Fibroblast of lung (primary cell): Measurements from ENCODE around the gene SMIM5. TPM values are rescaled to one million over a fixed set of nuclear protein-coding genes. Genes with fewer than 3 reads are reported as not detected.

Source experiments
- DNase-seq, 2 donors: peaks; one replicate each; pipeline versions ENCODE4 v3.0.0 to v3.0.0-alpha.2; 2010; ENCODE audit warnings: low read depth in 2 of 2
- H2AFZ ChIP-seq: 2 replicates; pipeline ENCODE4 v1.5.1; 2012; ENCODE audit warnings: low read length, control low read depth, inconsistent platforms
- H3K27ac ChIP-seq: 2 replicates; pipeline ENCODE4 v1.5.1; 2011; ENCODE audit warnings: low read length, control low read depth; ENCODE audit not compliant: insufficient read depth
- H3K27me3 ChIP-seq: 2 replicates; pipeline ENCODE4 v1.5.1; 2011; ENCODE audit warnings: mild to moderate bottlenecking, low read length; ENCODE audit not compliant: control insufficient read depth, insufficient read depth
- H3K36me3 ChIP-seq: 2 replicates; pipeline ENCODE4 v1.5.1; 2011; ENCODE audit warnings: low read length; ENCODE audit not compliant: control insufficient read depth, insufficient read depth
- H3K4me1 ChIP-seq: 2 replicates; pipeline ENCODE4 v1.5.1; 2011; ENCODE audit warnings: low read length; ENCODE audit not compliant: control insufficient read depth, insufficient read depth; ENCODE audit errors: extremely low read depth
- H3K4me2 ChIP-seq: 2 replicates; pipeline ENCODE4 v1.5.1; 2011; ENCODE audit warnings: low read length, control low read depth; ENCODE audit not compliant: insufficient read depth; ENCODE audit errors: extremely low read depth
- H3K4me3 ChIP-seq, 4 experiments: fragments of 200-600 bp in 1 of 4; sonication (generic) in 1 of 4; replicated peaks in 1 of 4; 2 replicates each; pipeline ENCODE4 v1.5.1; 2011 to 2016; ENCODE audit warnings: low read length in 4 of 4, low read depth in 3 of 4, mild to moderate bottlenecking in 3 of 4, control low read depth in 2 of 4, inconsistent platforms in 1 of 4, mixed read lengths in 1 of 4; ENCODE audit not compliant: insufficient read depth in 1 of 4; ENCODE audit errors: control extremely low read depth in 1 of 4
- H3K79me2 ChIP-seq: 2 replicates; pipeline ENCODE4 v1.5.1; 2012; ENCODE audit warnings: mild to moderate bottlenecking, low read length, inconsistent platforms; ENCODE audit not compliant: control insufficient read depth, insufficient read depth
- H3K9ac ChIP-seq: 2 replicates; pipeline ENCODE4 v1.5.1; 2011; ENCODE audit warnings: mild to moderate bottlenecking, low read length, control low read depth; ENCODE audit not compliant: insufficient read depth
- H3K9me3 ChIP-seq: 2 replicates; pipeline ENCODE4 v1.5.1; 2012; ENCODE audit warnings: low read depth, low read length; ENCODE audit not compliant: control insufficient read depth, insufficient read depth
- H4K20me1 ChIP-seq: 2 replicates; pipeline ENCODE4 v1.5.1; 2011; ENCODE audit warnings: low read length; ENCODE audit not compliant: control insufficient read depth, insufficient read depth; ENCODE audit errors: extremely low read depth
- EZH2 ChIP-seq: IDR thresholded peaks from 2 replicates; pipeline ENCODE4 v1.5.1; 2012; ENCODE audit warnings: low read length, control low read depth, mild to moderate bottlenecking; ENCODE audit errors: missing control alignments
- polyA plus RNA-seq, 2 donors: library from polyadenylated mRNA; depleted of rRNA in 1 of 2; stranded (reverse) in 1 of 2; unstranded in 1 of 2; fragments of >200 nt; gene quantifications; 2 replicates each; pipeline ENCODE4 v1.2.1, GENCODE V29; 2011 to 2012; ENCODE audit warnings: missing spikeins in 1 of 2
- total RNA-seq: library from RNA; depleted of rRNA; stranded (reverse); fragments of >200 nt; gene quantifications from 2 replicates; pipeline ENCODE4 v1.2.1, GENCODE V29; 2014
- TF ChIP-seq, protein P1 (sequence below), 2 donors: IDR thresholded peaks in 1 of 2; conservative IDR thresholded peaks in 1 of 2; 1 replicate in 1 of 2; 2 replicates in 1 of 2; pipeline ENCODE4 v1.5.1; 2011 to 2012; ENCODE audit warnings: low read length in 2 of 2, control low read depth in 1 of 2, inconsistent platforms in 1 of 2, low read depth in 1 of 2, mild to moderate bottlenecking in 1 of 2

The SMIM5 gene
- total and polyA plus RNA-seq, 2 donors (not counting 1 experiment from before 2014, with no cell fraction given) = 0.05 to 0.17 TPM

GRCh38 chr17:75681289-75681688, 48.1 kb downstream of the SMIM5 start:
- H3K4me3 ChIP-seq = no peak overlapping the region
- TF ChIP-seq, protein P1, sequence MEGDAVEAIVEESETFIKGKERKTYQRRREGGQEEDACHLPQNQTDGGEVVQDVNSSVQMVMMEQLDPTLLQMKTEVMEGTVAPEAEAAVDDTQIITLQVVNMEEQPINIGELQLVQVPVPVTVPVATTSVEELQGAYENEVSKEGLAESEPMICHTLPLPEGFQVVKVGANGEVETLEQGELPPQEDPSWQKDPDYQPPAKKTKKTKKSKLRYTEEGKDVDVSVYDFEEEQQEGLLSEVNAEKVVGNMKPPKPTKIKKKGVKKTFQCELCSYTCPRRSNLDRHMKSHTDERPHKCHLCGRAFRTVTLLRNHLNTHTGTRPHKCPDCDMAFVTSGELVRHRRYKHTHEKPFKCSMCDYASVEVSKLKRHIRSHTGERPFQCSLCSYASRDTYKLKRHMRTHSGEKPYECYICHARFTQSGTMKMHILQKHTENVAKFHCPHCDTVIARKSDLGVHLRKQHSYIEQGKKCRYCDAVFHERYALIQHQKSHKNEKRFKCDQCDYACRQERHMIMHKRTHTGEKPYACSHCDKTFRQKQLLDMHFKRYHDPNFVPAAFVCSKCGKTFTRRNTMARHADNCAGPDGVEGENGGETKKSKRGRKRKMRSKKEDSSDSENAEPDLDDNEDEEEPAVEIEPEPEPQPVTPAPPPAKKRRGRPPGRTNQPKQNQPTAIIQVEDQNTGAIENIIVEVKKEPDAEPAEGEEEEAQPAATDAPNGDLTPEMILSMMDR (conservative IDR thresholded peaks at IDR 0.05 in 1 of 2, IDR thresholded peaks at IDR 0.05 in 1 of 2; ENCODE audit: low read depth in 1 of 2, low read length in 2 of 2) = no peak
- no peak for TF ChIP-seq EZH2
- no peak overlapping the region for H2AFZ ChIP-seq
- H3K4me2 ChIP-seq = no peak overlapping the region
- H3K9ac ChIP-seq = no peak overlapping the region
- H3K4me1 ChIP-seq = peaks cover 8% of the 10 kb centered on the region
- H3K36me3 ChIP-seq = peaks cover 13% of the 10 kb centered on the region
- no peak overlapping the region for H3K27ac ChIP-seq
- no peaks in the 10 kb centered on the region for H3K27me3 ChIP-seq
- H4K20me1 ChIP-seq = no peaks in the 10 kb centered on the region
- H3K9me3 ChIP-seq = no peaks in the 10 kb centered on the region
- DNase-seq = peak in 1 of 2 donors; percentile 81
- peaks cover 39% of the 10 kb centered on the region for H3K79me2 ChIP-seq

GRCh38 chr17:75683583-75683982, 50.3 kb downstream of the SMIM5 start:
- DNase-seq = peak; percentile 23 to 84
- Histone ChIP-seq H3K27ac (no peak overlapping the region), H3K9ac (no peak overlapping the region), H3K27me3 (no peaks in the 10 kb centered on the region), H3K4me1 (peaks cover 8% of the 10 kb centered on the region), H3K4me3 (no peak overlapping the region), H4K20me1 (no peaks in the 10 kb centered on the region), H3K79me2 (peaks cover 47% of the 10 kb centered on the region), H3K36me3 (peaks cover 11% of the 10 kb centered on the region), H3K9me3 (no peaks in the 10 kb centered on the region), H3K4me2 (no peak overlapping the region), H2AFZ (no peak overlapping the region)
- no peak for TF ChIP-seq EZH2
- TF ChIP-seq, protein P1 (conservative IDR thresholded peaks at IDR 0.05 in 1 of 2, IDR thresholded peaks at IDR 0.05 in 1 of 2; ENCODE audit: low read depth in 1 of 2, low read length in 2 of 2) = no peak

- DNase-seq = peak in 1 of 2 donors; percentile 59
- TF ChIP-seq EZH2 = no peak
- TF ChIP-seq, protein P1 (conservative IDR thresholded peaks at IDR 0.05 in 1 of 2, IDR thresholded peaks at IDR 0.05 in 1 of 2; ENCODE audit: low read depth in 1 of 2, low read length in 2 of 2) = no peak
- Histone ChIP-seq H3K4me2 (peak overlapping the region; percentile 38), H3K4me3 (no peak overlapping the region), H3K27me3 (no peaks in the 10 kb centered on the region), H2AFZ (no peak overlapping the region), H3K27ac (no peak overlapping the region), H3K4me1 (peaks cover 8% of the 10 kb centered on the region), H3K9me3 (no peaks in the 10 kb centered on the region), H3K79me2 (peaks cover 49% of the 10 kb centered on the region), H3K36me3 (peaks cover 12% of the 10 kb centered on the region), H3K9ac (no peak overlapping the region), H4K20me1 (no peaks in the 10 kb centered on the region)
Observed at GRCh38 chr17:75684249-75684648, 51.0 kb downstream of the SMIM5 start.
